ENCODE results near the gene CCDC12. TPM values are rescaled to one million over a fixed set of nuclear protein-coding genes. Genes with fewer than 3 reads are reported as not detected.

Gene CCDC12
- total and polyA plus RNA-seq, 2 of the 13 experiments (the other 11 are each of a cell fraction or from before 2014, with no cell fraction given) = 30.1 to 49.5 TPM

- TF ChIP-seq ZNF646 (CRISPR knock-in tag; IDR thresholded peaks at IDR 0.05) = no peak
- no peak for TF ChIP-seq TBX3 (IDR thresholded peaks at IDR 0.05; ENCODE audit: borderline replicate concordance)
- TF ChIP-seq LBX2 (CRISPR knock-in tag; IDR thresholded peaks at IDR 0.05; ENCODE audit: borderline replicate concordance) = no peak
- TF ChIP-seq ZNF180 (CRISPR knock-in tag; IDR thresholded peaks at IDR 0.05; ENCODE audit: borderline replicate concordance, low read depth) = no peak
- TF ChIP-seq, protein P1, sequence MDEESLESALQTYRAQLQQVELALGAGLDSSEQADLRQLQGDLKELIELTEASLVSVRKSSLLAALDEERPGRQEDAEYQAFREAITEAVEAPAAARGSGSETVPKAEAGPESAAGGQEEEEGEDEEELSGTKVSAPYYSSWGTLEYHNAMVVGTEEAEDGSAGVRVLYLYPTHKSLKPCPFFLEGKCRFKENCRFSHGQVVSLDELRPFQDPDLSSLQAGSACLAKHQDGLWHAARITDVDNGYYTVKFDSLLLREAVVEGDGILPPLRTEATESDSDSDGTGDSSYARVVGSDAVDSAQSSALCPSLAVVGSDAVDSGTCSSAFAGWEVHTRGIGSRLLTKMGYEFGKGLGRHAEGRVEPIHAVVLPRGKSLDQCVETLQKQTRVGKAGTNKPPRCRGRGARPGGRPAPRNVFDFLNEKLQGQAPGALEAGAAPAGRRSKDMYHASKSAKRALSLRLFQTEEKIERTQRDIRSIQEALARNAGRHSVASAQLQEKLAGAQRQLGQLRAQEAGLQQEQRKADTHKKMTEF (CRISPR knock-in tag; IDR thresholded peaks at IDR 0.05) = no peak
- TF ChIP-seq SRY (CRISPR knock-in tag; IDR thresholded peaks at IDR 0.05) = no peak
- TF ChIP-seq RARA (CRISPR knock-in tag; IDR thresholded peaks at IDR 0.05) = peak; percentile 82
- TF ChIP-seq KAT7 (CRISPR knock-in tag; IDR thresholded peaks at IDR 0.05; ENCODE audit: borderline replicate concordance) = no peak
- no peak for TF ChIP-seq JUND (CRISPR knock-in tag; IDR thresholded peaks at IDR 0.05)
- no peak for TF ChIP-seq HMG20B (CRISPR knock-in tag; conservative IDR thresholded peaks at IDR 0.05)
- TF ChIP-seq, protein P2, sequence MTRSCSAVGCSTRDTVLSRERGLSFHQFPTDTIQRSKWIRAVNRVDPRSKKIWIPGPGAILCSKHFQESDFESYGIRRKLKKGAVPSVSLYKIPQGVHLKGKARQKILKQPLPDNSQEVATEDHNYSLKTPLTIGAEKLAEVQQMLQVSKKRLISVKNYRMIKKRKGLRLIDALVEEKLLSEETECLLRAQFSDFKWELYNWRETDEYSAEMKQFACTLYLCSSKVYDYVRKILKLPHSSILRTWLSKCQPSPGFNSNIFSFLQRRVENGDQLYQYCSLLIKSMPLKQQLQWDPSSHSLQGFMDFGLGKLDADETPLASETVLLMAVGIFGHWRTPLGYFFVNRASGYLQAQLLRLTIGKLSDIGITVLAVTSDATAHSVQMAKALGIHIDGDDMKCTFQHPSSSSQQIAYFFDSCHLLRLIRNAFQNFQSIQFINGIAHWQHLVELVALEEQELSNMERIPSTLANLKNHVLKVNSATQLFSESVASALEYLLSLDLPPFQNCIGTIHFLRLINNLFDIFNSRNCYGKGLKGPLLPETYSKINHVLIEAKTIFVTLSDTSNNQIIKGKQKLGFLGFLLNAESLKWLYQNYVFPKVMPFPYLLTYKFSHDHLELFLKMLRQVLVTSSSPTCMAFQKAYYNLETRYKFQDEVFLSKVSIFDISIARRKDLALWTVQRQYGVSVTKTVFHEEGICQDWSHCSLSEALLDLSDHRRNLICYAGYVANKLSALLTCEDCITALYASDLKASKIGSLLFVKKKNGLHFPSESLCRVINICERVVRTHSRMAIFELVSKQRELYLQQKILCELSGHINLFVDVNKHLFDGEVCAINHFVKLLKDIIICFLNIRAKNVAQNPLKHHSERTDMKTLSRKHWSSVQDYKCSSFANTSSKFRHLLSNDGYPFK (CRISPR knock-in tag; IDR thresholded peaks at IDR 0.05; ENCODE audit: borderline replicate concordance) = no peak
- TF ChIP-seq ETV6 (CRISPR knock-in tag; conservative IDR thresholded peaks at IDR 0.05) = no peak
- no peak for TF ChIP-seq GRHL1 (CRISPR knock-in tag; conservative IDR thresholded peaks at IDR 0.05)
- TF ChIP-seq SMARCE1 (IDR thresholded peaks at IDR 0.05; ENCODE audit: borderline replicate concordance) = no peak
- no peak for TF ChIP-seq SPEN (CRISPR knock-in tag; IDR thresholded peaks at IDR 0.05; ENCODE audit: low read depth)
- TF ChIP-seq HDAC1 (CRISPR knock-in tag; IDR thresholded peaks at IDR 0.05) = no peak
These were observed 1.9 kb downstream of the CCDC12 start (continued) for GRCh38 chr3:46974421-46975171.
